Stimulated activated naive CD8-positive, alpha-beta T cell treated with anti-CD3 and anti-CD28 coated beads, Interleukin-15, Interleukin-2, amounts not matched to agents 100 U/mL and 50 U/mL, for 24 hours (primary cell): ENCODE measurements around the gene MTTP.

ENCODE experiments used
- ATAC-seq: fragments of 150-1000 bp; cut with Tn5 transposase; one replicate; pipeline ENCODE4 v1.10.0; 2021
- DNase-seq: peaks from one replicate; pipeline ENCODE4 v3.0.0; 2021

MTTP gene

DNA sequence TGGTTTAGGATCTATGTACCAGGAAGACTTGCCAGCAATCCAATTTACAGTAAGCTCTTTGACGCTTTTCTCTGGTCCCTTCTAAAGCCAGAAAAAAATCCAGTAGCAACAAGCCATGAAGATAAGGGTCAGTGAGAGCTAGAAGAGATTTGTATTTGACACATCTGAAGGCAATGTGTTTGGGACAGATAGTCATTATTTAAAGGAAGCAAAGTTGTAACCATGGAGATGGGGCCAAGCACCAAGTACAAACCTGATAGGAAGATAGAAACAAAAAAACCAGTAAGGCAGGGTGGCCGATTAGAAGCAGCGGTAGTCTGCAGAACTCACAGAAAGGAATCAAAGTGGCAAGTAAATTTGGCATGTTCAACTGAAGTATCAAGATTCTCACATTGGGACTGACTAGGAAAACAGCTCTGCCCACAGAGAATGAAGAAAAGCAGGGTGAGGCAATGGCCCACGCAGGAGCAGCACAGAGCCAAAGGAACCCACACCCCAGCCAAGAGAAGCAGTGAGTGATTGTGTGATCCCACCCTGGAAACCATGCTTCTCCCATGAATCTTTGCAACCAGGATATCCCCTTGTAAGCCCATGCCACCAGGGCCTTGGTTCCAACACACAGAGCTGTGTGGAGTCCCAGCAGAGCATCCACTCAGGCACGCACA, 95.9 kb downstream of the MTTP start:
- DNase-seq (no peak), ATAC-seq (no peak)
